ENCODE data around the gene MAST4.

Gene MAST4

DNA sequence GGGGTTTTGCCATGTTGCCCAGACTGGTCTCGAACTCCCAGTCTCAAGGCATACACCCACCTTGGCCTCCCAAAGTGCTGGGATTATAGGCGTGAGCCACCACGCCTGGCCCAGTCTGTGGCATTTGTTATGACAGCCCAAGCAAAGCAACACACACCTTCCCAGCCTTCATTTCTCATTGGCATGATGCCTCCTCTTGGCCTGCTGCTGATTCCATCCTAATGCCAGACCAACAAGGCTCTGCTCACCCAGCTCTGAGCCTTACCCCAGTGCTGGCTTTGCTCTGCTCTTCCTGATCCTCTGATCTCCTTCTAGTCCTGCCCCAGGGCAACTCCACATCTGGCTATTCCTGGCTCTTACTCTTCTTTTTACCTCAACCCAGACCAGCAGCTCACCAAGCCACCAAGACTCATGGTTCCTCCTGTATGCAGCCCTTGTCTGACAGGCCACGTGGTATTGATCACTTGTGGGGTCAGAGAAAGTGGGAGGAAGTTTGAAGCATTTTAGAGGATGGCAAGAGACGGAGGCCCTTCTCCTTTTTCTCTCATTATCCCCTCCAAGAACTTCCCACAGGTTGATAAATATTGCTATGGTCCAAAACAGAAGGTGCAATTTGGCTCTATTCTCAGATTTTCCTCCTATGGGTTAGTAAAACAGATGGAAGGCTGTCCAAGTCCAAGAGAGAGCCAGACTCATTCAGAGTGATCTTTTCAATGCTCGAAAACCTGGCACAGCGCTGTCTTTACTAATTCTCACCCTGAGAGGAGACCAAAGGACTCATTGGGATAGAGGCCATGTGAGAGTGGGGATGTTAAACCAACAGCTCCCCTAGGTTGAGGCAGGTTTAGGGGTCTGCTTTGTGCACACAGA lies 599.4 kb downstream of the MAST4 start:
- TF ChIP-seq POLR2AphosphoS5 (IDR thresholded peaks at IDR 0.05; ENCODE audit: low read depth) (no peak), GABPA (IDR thresholded peaks at IDR 0.05; ENCODE audit: low read depth) (no peak), SPI1 (IDR thresholded peaks at IDR 0.05; ENCODE audit: borderline replicate concordance, low read depth) (no peak)
- TF ChIP-seq, protein P1, sequence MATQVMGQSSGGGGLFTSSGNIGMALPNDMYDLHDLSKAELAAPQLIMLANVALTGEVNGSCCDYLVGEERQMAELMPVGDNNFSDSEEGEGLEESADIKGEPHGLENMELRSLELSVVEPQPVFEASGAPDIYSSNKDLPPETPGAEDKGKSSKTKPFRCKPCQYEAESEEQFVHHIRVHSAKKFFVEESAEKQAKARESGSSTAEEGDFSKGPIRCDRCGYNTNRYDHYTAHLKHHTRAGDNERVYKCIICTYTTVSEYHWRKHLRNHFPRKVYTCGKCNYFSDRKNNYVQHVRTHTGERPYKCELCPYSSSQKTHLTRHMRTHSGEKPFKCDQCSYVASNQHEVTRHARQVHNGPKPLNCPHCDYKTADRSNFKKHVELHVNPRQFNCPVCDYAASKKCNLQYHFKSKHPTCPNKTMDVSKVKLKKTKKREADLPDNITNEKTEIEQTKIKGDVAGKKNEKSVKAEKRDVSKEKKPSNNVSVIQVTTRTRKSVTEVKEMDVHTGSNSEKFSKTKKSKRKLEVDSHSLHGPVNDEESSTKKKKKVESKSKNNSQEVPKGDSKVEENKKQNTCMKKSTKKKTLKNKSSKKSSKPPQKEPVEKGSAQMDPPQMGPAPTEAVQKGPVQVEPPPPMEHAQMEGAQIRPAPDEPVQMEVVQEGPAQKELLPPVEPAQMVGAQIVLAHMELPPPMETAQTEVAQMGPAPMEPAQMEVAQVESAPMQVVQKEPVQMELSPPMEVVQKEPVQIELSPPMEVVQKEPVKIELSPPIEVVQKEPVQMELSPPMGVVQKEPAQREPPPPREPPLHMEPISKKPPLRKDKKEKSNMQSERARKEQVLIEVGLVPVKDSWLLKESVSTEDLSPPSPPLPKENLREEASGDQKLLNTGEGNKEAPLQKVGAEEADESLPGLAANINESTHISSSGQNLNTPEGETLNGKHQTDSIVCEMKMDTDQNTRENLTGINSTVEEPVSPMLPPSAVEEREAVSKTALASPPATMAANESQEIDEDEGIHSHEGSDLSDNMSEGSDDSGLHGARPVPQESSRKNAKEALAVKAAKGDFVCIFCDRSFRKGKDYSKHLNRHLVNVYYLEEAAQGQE (IDR thresholded peaks at IDR 0.05; ENCODE audit: insufficient replicate concordance, low read depth), result no peak
- TF ChIP-seq, protein P2, sequence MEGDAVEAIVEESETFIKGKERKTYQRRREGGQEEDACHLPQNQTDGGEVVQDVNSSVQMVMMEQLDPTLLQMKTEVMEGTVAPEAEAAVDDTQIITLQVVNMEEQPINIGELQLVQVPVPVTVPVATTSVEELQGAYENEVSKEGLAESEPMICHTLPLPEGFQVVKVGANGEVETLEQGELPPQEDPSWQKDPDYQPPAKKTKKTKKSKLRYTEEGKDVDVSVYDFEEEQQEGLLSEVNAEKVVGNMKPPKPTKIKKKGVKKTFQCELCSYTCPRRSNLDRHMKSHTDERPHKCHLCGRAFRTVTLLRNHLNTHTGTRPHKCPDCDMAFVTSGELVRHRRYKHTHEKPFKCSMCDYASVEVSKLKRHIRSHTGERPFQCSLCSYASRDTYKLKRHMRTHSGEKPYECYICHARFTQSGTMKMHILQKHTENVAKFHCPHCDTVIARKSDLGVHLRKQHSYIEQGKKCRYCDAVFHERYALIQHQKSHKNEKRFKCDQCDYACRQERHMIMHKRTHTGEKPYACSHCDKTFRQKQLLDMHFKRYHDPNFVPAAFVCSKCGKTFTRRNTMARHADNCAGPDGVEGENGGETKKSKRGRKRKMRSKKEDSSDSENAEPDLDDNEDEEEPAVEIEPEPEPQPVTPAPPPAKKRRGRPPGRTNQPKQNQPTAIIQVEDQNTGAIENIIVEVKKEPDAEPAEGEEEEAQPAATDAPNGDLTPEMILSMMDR (IDR thresholded peaks at IDR 0.05; ENCODE audit: insufficient read depth, low read length), result no peak
- Histone ChIP-seq H3K27me3 (ENCODE audit: insufficient read depth, poor library complexity, severe bottlenecking) (no peaks in the 10 kb centered on the region), H3K4me3 (replicated peaks; ENCODE audit: insufficient read depth, low read length) (no peak overlapping the region; the same call in 1 of the 2 replicates), H3K27ac (replicated peaks) (no peak overlapping the region)
- DNase-seq (ENCODE audit: low read depth in 1 of 2, low spot score in 1 of 2), result no peak

DNA sequence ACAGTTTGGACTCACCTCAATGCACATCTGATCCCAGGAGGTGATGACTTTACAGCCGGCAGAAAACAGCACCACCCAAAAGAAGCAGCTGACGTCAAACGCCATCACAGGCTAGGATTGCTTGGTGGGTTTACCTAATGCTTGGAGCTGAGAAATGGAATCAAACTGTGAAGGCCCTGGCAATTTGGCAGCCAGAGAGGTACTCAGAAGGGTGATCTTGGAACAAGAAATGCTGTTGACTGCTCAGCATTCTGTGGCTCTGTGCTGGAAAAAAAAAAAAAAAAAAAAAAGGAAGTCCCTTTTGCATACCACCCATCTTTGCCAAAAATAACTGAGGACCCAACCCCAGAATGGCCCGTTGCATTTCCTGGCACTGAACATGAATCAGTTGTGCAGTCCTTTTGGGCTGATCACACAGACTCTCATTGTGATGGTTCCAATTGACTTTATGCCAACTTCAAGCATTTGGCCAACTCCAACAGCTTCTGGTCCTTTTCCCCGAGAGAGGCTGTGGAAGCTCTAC lies 600.4 kb downstream of the MAST4 start, which contains the start of gene CD180:
Gene CD180 (minus strand): TSS at position 263 of the 523 bp plus-strand sequence. CDS start 158 bp downstream, at position 105.
- no peak for DNase-seq (ENCODE audit: low read depth in 1 of 2, low spot score in 1 of 2)
- 0 out of 2 replicates have a peak, but pooled peaks have one; percentile 10 for TF ChIP-seq SPI1 (IDR thresholded peaks at IDR 0.05; ENCODE audit: borderline replicate concordance, low read depth)
- TF ChIP-seq GABPA (IDR thresholded peaks at IDR 0.05; ENCODE audit: low read depth), result no peak
- Histone ChIP-seq H3K27me3 (ENCODE audit: insufficient read depth, poor library complexity, severe bottlenecking) (no peaks in the 10 kb centered on the region), H3K27ac (replicated peaks) (no peak within 1 kb of the TSS), H3K4me3 (replicated peaks; ENCODE audit: insufficient read depth, low read length) (no peak within 1 kb of the TSS; the same call in 1 of the 2 replicates)

DNA sequence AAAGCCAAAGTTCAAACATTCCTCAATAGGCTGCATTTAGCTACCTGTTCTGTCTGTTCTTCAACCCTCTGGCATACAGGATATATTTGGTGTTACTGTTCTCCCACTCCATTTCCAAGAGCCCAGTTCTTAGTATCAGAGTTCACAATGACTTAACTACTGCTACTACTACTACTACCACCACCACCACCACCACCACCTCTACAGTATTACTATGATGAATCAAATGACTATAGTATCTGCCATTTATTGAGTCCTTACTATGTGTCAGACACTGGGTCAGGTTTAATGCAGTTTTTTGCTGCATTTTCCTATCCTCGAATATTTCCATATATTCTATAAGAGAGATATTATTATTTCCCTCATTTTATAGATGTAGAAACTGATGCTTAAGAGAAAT lies 601.3 kb downstream of the MAST4 start:
- DNase-seq (ENCODE audit: low read depth in 1 of 2, low spot score in 1 of 2), result no peak
- Histone ChIP-seq H3K27ac (replicated peaks) (no peak overlapping the region), H3K4me3 (replicated peaks; ENCODE audit: insufficient read depth, low read length) (no peak overlapping the region), H3K27me3 (ENCODE audit: insufficient read depth, poor library complexity, severe bottlenecking) (no peaks in the 10 kb centered on the region)
- TF ChIP-seq GABPA (IDR thresholded peaks at IDR 0.05; ENCODE audit: low read depth), result no peak
- TF ChIP-seq, protein P2 (IDR thresholded peaks at IDR 0.05; ENCODE audit: insufficient read depth, low read length), result no peak
- no peak for TF ChIP-seq POLR2AphosphoS5 (IDR thresholded peaks at IDR 0.05; ENCODE audit: low read depth)

DNA sequence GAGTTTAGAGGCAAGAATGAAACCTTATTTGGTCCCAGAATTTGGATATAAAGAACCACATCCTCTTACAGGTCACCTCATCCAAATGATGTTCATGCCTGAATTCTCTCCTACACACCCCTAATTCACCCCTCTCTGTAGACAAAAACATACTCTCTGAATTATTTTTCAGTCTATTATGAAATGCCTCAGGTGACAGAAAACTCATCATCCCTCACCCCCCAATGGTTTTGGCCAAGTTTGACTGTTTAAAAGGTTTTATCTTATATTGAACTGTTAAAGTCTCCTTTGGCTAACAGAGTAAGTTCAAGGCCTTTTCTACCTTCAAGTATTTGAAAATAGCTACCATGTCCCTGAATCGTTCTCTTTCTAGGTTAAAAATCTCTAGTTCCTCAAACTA lies 602.7 kb downstream of the MAST4 start:
- DNase-seq (ENCODE audit: low read depth in 1 of 2, low spot score in 1 of 2), result no peak
- Histone ChIP-seq H3K27me3 (ENCODE audit: insufficient read depth, poor library complexity, severe bottlenecking) (no peaks in the 10 kb centered on the region), H3K4me3 (replicated peaks; ENCODE audit: insufficient read depth, low read length) (no peak overlapping the region), H3K27ac (replicated peaks) (no peak overlapping the region)
- TF ChIP-seq GABPA (IDR thresholded peaks at IDR 0.05; ENCODE audit: low read depth) (no peak), SPI1 (IDR thresholded peaks at IDR 0.05; ENCODE audit: borderline replicate concordance, low read depth) (no peak), POLR2AphosphoS5 (IDR thresholded peaks at IDR 0.05; ENCODE audit: low read depth) (no peak)
- TF ChIP-seq, protein P1 (IDR thresholded peaks at IDR 0.05; ENCODE audit: insufficient replicate concordance, low read depth), result no peak
- TF ChIP-seq, protein P2 (IDR thresholded peaks at IDR 0.05; ENCODE audit: insufficient read depth, low read length), result no peak
